GDM1 (cell line): ENCODE measurements around the gene KCTD16.

Experiments
- DNase-seq: peaks from one replicate; lab custom pipeline; 2025; lab: John Stamatoyannopoulos, UW

Gene KCTD16

DNA sequence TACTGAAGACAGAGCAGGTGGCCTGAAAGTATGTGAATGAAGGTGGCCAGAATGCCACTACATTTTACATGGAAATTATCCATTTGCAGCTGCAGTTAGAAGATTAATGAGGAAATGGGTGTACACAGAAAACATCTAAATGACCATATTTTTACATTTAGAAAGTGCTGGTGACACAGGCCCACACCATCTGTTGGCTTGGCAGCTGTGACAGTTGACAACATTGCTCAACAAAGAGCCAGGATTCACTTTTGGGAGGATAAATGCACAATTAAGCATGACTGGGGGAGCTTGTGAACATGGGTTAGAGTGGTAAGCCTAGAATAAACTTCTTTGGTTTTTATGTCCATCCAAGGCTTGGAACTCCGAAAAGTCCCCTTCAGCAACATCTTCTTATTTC, 360.5 kb downstream of the KCTD16 start:
- DNase-seq = no peak
